HG02840 (cell line): Measurements from ENCODE around the gene SF3B2.
"Not testable (repeated sequence)": the region's sequence is repeated elsewhere in the genome, so short reads cannot be mapped to it uniquely, and the experiment has no call there.

Experiments
- ATAC-seq: cut with Tn5 transposase; IDR thresholded peaks from one replicate; pipeline ENCODE4 v1.9.1; 2021; ENCODE audit warnings: mild to moderate bottlenecking, moderate library complexity, moderate number of reproducible peaks; ENCODE audit not compliant: unreplicated experiment, low FRiP score

SF3B2 gene

GRCh38 chr11:66016793-66017177 lies 35.4 kb upstream of the SF3B2 start:
- no peak for ATAC-seq

- ATAC-seq = no peak
These were observed 34.8 kb upstream of the SF3B2 start for GRCh38 chr11:66017321-66017720.

GRCh38 chr11:66020212-66020611 lies 32.0 kb upstream of the SF3B2 start:
- ATAC-seq = no peak

- no peak for ATAC-seq
These were observed 31.4 kb upstream of the SF3B2 start for GRCh38 chr11:66020618-66021357.

GRCh38 chr11:66022401-66023185 lies 29.6 kb upstream of the SF3B2 start:
- ATAC-seq = no peak

GRCh38 chr11:66023186-66023440 lies 29.1 kb upstream of the SF3B2 start:
- ATAC-seq = not testable (repeated sequence)

GRCh38 chr11:66026017-66026529 lies 26.1 kb upstream of the SF3B2 start, which contains the start of gene CATSPER1:
Gene CATSPER1, minus strand, starts transcription at chr11:66026479. Its CDS starts 100 bp downstream, at chr11:66026379.
- no peak for ATAC-seq

GRCh38 chr11:66032957-66033735 lies 19.0 kb upstream of the SF3B2 start:
- ATAC-seq = no peak

- ATAC-seq = no peak
These were observed 16.4 kb upstream of the SF3B2 start for GRCh38 chr11:66035653-66036333.

GRCh38 chr11:66036334-66036710 lies 15.8 kb upstream of the SF3B2 start:
- ATAC-seq = no peak

GRCh38 chr11:66037327-66037726 lies 14.8 kb upstream of the SF3B2 start:
- ATAC-seq = no peak

GRCh38 chr11:66039765-66040164 lies 12.4 kb upstream of the SF3B2 start:
- ATAC-seq = no peak

- ATAC-seq = no peak
These were observed 9.8 kb upstream of the SF3B2 start for GRCh38 chr11:66042227-66042995.

GRCh38 chr11:66042996-66043906 lies 8.9 kb upstream of the SF3B2 start:
- ATAC-seq = no peak

GRCh38 chr11:66044757-66045156 lies 7.4 kb upstream of the SF3B2 start:
- ATAC-seq = no peak

GRCh38 chr11:66045177-66045639 lies 7.0 kb upstream of the SF3B2 start:
- no peak for ATAC-seq

- ATAC-seq = no peak
These were observed 5.3 kb upstream of the SF3B2 start for GRCh38 chr11:66046901-66047300.

- ATAC-seq = no peak
These were observed 4.4 kb upstream of the SF3B2 start for GRCh38 chr11:66047541-66048365.
